Ammon's horn (tissue), 1 donor: Measurements from ENCODE around the gene TRMU.

ENCODE experiments used
- DNase-seq: peaks from one replicate; pipeline ENCODE4 v3.0.0-alpha.2; 2016; ENCODE audit warnings: low spot score

TRMU gene

DNA sequence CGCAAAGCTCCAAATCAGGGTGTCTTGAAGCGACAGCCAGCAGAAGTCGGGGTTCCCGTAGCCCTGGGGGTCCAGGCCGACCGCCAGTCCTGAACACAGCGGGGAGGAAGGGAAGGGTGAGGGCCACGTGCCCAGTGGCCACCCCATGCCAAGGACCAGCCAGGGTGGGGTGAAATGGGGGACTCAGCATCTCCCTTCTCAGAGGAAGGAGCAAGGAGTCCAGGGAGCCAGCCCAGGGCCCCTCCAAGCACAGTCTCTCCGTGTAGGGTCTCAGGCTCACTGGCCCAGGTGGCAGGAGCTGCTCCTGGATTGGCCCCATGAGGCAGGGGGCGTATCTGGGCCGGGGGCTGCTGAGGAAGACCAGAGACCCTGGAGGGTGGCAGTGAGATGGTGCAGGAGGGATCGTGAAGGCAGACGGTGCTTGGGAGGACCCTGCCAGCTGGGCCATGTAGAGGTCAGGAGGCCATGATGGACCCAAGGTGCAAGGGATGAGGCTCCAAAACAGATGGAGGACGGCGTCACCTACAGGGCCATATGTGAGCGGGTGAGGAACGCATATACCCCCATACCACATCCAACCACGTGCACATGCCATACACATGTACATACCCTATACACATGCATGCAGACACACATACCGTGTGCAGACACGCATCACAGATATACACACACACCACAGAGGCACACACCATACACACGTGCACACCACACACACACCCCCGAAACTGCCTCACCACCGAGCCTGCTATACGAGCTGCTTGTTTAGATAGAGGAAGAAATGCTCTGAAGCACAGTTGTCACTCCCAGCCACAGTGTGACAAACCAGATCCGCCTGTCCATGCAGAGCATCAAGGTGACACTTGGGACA is 34.4 kb downstream of the TRMU start:
- DNase-seq = no peak

DNA sequence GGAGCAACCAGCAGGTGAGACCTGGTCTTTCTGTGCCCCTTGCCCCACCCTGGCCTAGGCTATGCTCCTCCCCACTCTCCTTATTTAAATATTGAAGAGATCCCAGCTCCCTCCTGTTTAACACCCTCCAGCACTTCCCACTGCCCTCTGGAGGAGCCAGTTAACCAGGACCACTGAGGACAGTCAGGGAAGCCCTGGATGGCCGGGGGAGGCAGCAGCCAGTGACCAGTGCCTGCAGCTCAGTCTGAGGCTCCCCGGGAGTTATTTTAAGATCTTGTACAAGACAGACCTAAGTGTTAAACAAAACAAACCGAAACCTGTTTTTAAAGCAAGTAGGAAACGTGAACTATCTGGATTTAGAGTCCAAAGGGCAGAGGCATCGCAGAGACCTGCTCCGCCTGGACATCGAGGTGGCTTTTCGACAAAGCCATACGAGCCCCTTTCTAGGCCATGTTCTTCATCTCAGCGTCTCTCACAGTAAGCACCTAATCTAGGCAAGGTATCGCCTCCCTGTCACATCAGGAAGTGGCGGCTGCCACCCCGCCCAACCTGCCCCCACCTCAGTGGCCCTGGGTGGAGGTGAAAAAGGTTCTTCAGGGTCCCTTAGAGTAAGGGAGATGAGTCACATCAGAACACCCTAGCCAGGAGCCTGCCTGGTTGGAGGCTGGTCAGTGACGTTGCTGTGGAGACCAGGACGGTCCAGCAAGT is 35.2 kb downstream of the TRMU start:
- DNase-seq = no peak

DNA sequence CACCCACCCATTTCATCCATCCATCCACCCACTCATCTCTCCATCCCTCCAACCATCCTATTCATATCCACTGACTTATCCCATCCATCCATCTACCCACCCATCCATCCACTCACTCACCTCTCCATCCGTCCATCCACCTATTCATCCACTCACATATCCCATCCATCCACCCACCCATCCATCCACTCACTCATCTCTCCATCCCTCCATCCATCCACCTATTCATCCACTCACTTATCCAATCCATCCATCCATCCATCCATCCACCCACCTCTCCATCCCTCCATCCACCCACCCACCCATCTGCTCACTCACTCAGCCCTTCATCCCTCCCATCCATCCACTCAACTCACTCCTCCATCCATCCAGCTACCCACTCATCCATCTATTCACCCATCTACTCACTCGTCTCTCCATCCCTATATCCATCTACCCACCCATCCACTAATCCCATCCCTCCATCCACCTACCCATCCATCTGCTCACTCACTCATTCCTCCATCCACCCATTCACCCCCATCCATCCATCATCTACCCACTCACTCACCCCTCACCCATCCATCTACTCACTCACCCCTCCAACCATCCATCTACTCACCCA is 36.2 kb downstream of the TRMU start:
- no peak for DNase-seq

DNA sequence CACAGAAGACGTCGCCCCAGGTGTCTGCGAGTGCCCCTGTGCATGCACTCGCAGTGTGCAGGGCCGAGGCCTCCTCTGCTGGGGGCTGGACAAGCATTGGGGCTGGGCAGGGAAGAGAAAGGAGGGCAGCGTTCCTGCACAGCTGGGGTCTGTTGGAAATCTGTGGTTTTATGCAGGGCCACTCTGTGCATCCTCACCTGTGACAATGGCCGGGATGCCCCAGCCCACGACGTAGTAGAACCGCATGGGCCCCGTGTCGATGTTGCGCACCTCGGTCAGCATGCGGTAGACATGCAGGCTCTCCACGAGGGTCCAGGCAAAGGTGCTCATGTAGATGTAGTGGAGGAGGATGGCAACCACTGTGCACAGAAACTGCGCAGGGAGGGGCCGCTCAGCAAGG is 37.2 kb downstream of the TRMU start:
- DNase-seq = no peak

DNA sequence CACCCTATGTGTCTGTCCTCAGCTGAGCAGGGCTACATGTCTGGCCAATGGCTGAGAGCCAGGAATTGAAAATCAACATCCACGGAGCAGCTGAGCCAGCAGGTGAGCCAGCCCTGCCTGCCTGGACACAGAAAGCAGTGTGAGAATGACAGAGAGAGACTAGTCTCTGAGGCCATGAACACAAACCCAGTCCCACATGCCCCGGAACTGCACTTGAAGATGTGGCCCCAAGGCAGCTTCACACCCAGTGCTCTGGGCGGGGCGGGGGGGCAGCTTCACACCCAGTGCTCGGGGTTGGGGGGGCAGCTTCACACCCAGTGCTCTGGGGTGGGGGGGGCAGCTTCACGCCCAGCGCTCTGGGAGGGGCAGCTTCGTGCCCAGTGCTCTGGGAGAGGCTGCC is 37.6 kb downstream of the TRMU start:
- DNase-seq = no peak

DNA sequence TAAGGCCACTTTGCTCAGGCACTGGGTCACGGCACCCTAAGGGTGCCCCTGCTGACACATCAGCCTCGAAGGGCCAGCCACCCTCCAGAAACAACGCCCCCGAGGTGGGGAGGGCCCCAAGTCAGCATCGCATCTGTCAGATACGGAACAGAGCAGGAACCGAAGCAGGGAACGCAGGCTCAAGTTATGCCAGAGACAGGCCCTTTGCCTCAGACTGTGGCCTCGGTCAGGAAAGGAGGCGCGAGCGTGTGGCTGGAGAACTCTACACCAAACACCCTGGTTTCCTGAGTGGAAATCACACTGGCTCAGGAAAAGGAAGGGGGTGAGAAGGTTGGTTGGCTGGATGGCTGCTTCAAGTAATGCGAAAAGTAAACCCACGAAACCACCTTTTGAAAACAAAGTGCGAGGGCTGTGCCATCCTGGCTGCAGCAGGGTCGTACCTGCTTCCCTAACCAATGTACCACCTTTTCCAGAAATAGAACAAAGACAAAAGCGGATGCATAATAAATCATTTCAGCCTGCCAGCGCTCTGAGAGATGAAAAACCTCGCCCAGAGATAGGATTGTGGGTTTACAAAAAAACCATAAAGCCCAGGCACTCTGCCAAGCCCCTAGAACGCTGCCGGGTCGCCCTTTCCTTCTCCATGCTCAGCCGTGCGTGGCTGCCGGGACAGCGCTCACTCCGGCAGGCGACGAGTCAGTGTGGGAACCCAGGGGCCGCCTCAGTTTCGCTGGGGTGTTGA is 38.6 kb downstream of the TRMU start:
- DNase-seq = no peak

DNA sequence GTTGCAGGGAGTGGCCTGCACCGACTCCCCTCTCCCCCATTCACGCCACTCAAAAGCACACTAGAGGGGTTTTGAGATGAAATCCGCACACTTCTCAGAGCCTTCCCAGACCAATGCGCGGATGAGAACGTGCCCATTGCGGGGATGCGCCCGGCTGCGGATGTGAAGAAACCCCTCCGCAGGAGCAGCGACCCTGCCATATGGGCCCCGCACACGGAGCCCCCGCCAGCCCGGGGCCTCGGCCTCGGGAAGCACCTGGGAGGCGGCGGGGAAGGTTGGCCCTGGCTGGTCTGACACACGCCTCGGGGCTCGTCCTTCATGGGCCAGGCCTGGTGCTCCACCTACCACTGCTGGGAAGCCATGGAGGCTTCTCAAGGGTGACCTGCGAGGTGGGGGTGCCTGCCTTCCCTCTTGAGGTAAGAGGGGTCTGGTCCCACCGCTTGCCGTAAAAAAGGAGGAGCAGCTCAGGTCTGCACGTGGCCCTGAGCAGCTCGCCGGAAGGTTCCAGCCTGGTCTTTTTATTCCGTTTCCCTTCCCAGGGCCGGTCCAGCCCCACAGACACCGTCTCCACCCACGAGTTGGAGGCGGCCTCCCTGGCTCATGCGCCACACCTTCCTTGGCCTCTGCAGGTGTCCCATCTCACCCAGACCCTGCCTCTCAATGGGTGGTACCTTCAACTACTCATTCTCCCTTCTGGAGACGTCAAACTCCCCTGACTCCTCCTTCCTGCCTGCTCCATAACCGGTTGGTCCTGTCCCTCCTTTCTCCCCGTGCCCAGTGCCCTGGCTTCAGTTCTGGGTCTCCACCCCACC is 39.4 kb downstream of the TRMU start:
- DNase-seq = no peak

DNA sequence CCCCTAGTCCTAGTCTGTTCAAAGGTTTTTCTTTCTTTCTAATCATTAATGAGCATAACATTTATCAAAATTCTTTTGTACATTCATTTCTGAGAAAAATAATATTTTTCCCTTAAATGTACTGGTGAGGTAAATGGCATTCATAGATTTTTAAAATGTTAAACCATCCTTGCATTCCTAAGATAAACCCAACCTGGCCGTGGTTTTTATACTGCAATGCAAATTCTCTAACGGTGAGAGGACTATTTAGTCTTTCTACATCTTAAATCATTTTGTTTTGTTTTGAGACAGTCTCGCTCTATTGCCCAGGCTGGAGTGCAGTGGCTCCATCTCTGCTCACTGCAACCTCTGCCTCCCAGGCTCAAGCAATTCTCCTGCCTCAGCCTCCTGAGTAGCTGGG is 40.6 kb downstream of the TRMU start:
- no peak for DNase-seq

DNA sequence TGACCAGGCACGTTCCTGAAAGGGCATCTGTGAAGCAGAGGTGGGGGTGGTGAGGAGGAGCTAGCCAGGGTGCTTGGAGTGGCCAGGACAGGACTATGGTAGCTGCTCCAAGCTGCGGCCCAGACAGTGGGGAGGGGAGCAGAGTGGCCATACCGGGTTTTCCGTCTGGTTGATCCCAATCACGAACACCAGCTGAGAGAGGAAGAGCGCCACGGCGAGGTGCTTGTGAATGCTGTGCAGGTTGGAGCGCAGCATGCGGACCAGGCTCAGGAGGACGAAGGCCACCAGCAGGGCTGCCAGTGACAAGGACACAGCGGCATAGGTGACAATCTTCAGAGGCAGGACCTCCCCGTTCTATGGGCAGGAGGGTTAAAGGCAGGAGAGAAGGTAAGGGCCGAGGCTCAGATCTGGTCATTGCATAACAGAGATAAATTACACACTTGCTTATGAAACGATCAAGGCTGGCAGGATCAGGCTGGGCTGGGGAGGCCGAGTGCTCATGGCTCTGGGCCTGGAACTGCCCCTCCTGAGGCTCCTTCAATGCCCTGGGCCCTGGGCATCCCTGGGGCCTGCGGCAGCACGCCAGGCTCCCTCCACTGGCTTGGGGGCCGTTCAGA is 41.5 kb downstream of the TRMU start:
- no peak for DNase-seq

DNA sequence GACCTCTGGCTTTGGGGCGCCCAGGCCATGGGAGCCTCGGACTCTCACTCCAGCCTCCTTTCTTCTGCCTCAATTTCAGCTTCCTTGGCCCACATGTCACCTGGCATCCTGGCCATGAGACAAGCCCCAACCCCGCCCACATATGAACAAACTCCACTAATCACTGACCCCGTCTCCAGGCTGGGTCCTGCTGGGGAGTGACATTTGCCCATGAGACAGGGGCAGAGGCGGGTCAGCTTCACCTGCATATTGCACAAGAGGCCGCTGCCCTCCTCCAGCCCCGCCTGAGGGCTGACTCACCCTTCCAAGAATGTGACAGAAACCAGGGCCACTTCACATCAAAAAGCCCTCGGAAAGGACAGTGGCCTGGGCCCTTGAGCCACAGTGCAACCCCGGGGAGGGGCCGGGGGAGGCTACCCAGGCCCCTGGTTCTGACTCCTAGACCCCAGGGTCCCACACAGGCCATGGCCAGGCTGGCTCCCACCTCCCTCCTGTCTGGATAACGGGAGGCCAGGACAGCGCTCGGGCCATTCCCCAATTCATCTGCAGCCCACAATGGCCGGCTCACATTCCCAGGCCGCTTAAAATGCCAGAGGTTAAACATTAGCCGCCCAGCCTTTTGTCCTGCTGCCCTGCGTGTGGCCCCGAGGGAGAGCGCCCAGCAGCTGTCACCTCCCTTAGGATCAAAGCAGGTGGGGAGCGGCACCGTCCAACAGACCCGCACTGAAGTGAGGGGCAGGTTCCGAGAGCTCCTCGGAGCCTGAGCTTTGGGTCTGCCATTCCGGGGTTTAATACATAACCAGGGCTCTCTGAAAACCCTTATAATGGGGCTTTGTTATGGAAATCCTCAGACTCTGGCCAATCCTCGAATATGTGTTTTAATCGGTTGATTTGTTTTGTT is 42.3 kb downstream of the TRMU start:
- DNase-seq = no peak

DNA sequence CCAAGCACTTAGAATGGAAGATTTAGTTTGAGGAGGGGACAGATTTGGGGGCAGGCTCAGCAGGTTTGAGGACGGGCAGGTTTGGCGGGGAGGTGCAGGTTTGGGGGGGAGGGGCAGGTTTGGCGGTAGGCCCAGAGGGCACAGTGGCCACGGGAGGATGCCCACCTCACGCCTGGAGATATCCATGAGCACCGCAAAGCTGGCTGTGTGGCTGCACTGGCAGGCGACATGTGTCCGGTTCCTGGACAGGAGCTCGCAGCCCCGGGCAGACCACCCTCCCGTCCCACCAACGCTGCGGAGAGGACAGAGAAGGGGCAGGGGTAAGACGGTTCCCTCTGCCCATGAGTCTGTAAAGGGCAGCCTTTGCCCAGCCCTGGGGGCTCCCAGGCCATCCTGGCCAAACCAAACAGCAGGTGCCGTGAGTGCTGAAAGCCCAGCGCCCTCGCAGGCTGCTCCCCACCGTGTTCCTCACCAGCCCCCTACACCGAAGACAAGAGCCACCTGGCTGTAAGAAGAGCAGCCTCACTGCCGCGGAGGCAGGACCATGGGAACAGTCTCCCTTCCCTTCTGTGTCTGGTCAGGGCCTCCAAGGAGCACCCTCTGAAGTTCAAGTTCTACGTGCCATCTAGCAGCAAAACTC is 43.0 kb downstream of the TRMU start:
- no peak for DNase-seq

DNA sequence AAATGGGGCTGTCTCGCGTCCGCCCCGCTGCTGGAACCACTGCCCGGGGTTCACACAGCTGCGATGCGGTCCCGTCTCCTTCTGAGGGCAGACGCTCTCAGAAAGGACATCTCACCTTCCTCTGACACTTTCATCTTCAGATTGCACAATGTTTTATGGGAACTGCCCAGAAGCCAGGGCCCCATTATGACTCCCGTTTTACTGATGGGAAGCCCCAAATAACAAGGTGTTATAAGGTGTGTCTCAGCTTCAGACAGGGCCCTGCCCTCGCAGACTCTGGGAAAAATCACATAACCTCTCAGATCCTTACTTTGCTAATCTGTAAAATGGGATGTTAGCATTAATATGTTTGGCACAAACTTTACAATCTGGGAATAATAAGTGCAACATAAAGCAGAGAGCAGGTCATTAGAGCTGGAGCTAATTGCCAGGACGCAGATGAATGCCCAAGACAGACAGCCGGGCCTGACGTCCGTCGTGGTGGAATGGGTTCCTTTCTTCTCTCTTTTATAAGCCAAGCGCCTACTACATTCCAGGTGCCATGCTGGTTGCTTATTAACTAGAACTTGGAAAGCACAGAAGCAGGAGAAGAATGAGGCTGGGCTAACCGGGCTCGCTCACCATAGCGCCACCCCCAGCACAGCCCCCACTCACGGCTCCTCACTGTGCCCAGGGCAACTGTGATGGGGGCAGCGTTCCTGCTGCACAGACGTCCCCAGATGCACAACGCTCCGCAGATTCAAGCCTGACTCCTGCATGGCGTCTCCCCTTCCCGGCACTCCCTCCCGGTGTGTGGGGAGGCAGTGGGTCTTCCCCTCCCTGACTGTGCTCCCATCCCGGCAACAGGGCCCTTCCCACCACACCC is 43.8 kb downstream of the TRMU start:
- DNase-seq = no peak

DNA sequence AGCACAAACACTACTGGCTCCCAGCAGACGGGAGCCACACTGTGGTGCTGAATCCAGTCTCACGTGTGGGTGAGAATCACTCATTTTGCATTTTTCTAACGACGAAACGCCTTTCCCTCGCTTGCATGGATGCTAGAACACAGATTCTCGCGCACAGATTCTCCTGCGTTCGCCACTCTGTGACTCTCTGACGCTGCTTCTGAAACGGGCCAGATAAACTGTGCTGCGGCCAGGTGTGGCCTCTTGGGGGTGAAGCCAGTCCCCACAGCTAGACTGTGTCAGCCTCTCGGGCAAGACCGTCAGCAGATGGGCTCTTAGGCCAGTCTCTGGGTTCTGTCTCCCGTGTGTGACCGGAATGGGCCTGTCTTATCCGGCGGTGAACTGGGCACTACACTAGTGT is 44.6 kb downstream of the TRMU start:
- no peak for DNase-seq

DNA sequence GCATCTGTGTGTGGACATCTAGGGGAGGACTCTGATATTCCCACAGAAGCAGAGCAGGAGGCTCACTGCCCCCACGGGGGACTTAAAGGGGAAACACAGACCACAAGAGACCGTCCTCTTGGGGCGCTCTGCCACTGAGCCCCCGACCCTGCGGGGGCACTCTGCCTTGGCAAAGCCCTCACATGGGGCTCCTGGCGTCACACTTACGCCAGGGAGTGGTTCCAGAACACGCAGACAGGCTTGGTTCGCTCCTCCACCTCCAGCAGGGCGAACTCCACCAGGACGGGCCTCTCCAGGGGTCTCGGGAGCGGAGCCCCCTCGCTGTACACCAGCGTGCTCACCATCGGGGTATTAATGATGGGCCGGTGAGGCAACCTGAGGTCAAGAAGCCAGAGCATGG is 45.1 kb downstream of the TRMU start:
- DNase-seq = no peak

DNA sequence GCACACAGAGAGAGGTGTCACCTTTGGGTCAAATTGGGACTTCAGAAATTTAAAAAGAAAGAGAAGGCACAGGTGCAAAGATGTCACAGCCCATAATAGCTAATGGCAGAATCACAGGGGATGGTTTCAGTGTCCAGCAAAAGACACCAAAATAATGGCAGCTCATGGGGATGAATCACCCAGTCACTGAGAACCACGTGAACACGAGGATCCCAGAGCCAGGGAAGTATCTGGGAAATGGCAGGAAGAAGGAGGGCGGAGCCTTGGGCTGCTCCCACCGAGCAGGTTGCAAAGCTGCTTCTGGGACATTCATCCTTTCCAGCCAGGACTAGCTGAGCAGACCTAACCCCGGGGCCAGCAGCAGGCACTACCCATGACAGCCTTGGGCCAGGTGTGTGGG is 45.6 kb downstream of the TRMU start:
- DNase-seq = no peak

DNA sequence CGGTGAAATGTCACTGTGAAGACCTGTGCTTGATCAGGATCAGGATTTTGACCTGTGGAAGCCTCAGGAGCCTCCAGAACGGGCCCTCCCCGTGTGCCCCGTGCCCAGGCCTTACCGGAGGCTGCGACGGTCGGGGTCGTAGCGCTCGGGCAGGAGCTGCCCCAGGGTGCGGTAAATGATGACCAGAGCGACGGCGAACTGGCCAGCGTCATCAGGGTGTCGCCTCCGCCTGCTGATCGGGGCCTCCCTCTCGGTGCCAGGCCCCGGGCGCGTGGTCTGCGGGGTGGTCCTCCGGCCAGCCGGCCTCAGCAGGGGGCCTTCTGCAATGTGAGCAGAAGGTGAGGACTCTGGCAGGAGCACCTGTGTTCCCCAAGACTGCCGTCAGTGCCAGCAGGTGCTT is 46.2 kb downstream of the TRMU start:
- DNase-seq = no peak

DNA sequence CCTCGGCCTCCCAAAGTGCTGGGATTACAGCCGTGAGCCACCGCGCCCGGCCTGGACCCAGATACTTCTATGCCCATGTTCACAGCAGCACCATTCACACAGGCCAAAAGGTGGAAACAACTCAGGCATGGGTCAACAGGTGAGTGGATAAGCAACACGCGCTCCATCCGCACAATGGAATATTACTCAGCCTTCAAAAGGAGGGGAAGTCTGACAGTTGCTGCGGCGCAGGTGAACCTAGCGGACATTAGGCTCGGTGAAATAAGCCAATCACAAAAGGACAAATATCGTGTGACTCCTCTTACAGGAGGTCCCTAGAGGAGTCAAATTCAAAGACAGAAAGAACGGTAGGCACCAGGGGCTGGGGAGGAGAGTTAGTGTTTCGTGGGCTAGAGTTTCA is 47.0 kb downstream of the TRMU start:
- DNase-seq = no peak

DNA sequence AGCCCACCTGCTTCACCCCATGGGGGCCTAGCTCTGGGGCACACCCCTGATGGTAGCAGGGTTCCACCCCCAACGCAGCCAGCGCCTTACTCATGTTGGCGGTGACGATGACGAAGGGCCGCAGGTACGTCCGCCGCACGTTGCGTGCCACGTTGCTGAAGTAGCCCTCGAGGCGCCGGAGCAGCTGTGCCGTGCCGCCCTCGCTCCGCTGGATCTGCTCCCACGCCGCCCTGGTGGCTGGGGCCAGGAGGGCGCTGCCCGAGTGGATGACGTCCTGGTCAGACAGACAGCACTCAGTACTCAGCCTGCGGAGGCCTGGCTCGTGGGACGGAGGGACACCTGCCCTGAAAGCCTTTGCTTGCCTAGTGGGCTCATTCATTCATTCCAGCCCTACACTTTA is 50.8 kb downstream of the TRMU start:
- no peak for DNase-seq

DNA sequence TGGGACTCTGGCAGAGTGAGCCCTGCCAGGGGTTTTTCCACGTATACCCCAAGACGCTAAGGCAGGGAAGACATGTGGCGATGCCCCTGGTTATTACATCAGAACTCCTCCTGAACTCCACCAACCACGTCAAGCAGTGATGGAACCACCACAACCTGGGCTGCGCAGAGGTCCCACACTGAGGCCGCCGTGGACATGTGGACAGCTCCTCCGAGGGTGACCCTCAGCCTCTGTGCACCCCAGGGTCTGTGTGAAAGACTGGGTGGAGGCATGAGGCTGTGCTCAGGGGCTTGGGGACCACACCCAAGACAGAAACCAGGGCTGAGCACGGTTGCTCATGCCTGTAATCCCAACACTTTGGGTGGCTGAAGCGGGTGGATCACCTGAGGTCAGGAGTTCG is 52.2 kb downstream of the TRMU start:
- DNase-seq = no peak
